ENCODE measurements around the gene OTOR.

OTOR gene

GRCh38 chr20:16708602-16709001 is 39.6 kb upstream of the OTOR start:
- TF ChIP-seq, protein P1, sequence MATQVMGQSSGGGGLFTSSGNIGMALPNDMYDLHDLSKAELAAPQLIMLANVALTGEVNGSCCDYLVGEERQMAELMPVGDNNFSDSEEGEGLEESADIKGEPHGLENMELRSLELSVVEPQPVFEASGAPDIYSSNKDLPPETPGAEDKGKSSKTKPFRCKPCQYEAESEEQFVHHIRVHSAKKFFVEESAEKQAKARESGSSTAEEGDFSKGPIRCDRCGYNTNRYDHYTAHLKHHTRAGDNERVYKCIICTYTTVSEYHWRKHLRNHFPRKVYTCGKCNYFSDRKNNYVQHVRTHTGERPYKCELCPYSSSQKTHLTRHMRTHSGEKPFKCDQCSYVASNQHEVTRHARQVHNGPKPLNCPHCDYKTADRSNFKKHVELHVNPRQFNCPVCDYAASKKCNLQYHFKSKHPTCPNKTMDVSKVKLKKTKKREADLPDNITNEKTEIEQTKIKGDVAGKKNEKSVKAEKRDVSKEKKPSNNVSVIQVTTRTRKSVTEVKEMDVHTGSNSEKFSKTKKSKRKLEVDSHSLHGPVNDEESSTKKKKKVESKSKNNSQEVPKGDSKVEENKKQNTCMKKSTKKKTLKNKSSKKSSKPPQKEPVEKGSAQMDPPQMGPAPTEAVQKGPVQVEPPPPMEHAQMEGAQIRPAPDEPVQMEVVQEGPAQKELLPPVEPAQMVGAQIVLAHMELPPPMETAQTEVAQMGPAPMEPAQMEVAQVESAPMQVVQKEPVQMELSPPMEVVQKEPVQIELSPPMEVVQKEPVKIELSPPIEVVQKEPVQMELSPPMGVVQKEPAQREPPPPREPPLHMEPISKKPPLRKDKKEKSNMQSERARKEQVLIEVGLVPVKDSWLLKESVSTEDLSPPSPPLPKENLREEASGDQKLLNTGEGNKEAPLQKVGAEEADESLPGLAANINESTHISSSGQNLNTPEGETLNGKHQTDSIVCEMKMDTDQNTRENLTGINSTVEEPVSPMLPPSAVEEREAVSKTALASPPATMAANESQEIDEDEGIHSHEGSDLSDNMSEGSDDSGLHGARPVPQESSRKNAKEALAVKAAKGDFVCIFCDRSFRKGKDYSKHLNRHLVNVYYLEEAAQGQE (IDR thresholded peaks at IDR 0.05; ENCODE audit: insufficient read depth in 1 of 2, low read depth in 2 of 2, low read length in 2 of 2), result no peak
- no peak for TF ChIP-seq FOXP2 (optimal IDR thresholded peaks at IDR 0.05; ENCODE audit: borderline replicate concordance, extremely low read depth, extremely low read length, insufficient read depth)
- no peak for TF ChIP-seq TAF1 (IDR thresholded peaks at IDR 0.05; ENCODE audit: borderline replicate concordance, insufficient read depth, low read length)
- TF ChIP-seq POLR2AphosphoS5 (IDR thresholded peaks at IDR 0.05; ENCODE audit: low read depth, low read length), result no peak
- TF ChIP-seq SIN3A (IDR thresholded peaks at IDR 0.05; ENCODE audit: borderline replicate concordance, insufficient read depth, low read length), result no peak

- no peak for TF ChIP-seq POLR2AphosphoS5 (IDR thresholded peaks at IDR 0.05; ENCODE audit: low read depth, low read length)
- TF ChIP-seq SIN3A (IDR thresholded peaks at IDR 0.05; ENCODE audit: borderline replicate concordance, insufficient read depth, low read length), result no peak
- TF ChIP-seq FOXP2 (optimal IDR thresholded peaks at IDR 0.05; ENCODE audit: borderline replicate concordance, extremely low read depth, extremely low read length, insufficient read depth), result no peak
- TF ChIP-seq, protein P1 (IDR thresholded peaks at IDR 0.05; ENCODE audit: insufficient read depth in 1 of 2, low read depth in 2 of 2, low read length in 2 of 2), result no peak
- no peak for TF ChIP-seq TAF1 (IDR thresholded peaks at IDR 0.05; ENCODE audit: borderline replicate concordance, insufficient read depth, low read length)
These were observed 39.1 kb upstream of the OTOR start for GRCh38 chr20:16709017-16709416.

DNA sequence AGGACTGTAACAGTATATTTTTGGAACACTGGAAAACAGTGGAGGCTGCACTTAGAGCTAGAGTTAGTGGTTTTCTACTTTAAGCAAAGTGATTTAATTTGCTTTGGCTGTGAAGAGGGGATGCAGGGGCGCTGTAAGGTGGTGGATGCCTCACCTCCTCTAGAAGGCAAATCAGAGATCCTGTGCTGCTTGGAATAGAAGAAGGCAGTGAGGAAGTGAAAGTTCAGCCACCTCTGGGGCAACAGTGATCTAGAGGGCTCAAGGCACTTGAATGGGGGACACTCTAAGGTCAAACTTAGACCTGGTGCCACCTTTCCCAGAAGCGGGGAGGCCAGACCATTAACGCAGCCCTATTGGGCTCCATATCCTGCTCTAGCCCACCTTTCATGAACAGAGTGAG is 37.4 kb upstream of the OTOR start:
- TF ChIP-seq SIN3A (IDR thresholded peaks at IDR 0.05; ENCODE audit: borderline replicate concordance, insufficient read depth, low read length), result no peak
- TF ChIP-seq, protein P1 (IDR thresholded peaks at IDR 0.05; ENCODE audit: insufficient read depth in 1 of 2, low read depth in 2 of 2, low read length in 2 of 2), result no peak
- TF ChIP-seq POLR2AphosphoS5 (IDR thresholded peaks at IDR 0.05; ENCODE audit: low read depth, low read length), result no peak
- TF ChIP-seq FOXP2 (optimal IDR thresholded peaks at IDR 0.05; ENCODE audit: borderline replicate concordance, extremely low read depth, extremely low read length, insufficient read depth), result no peak
- TF ChIP-seq TAF1 (IDR thresholded peaks at IDR 0.05; ENCODE audit: borderline replicate concordance, insufficient read depth, low read length), result no peak

- TF ChIP-seq FOXP2 (optimal IDR thresholded peaks at IDR 0.05; ENCODE audit: borderline replicate concordance, extremely low read depth, extremely low read length, insufficient read depth), result no peak
- no peak for TF ChIP-seq TAF1 (IDR thresholded peaks at IDR 0.05; ENCODE audit: borderline replicate concordance, insufficient read depth, low read length)
- no peak for TF ChIP-seq POLR2AphosphoS5 (IDR thresholded peaks at IDR 0.05; ENCODE audit: low read depth, low read length)
- TF ChIP-seq SIN3A (IDR thresholded peaks at IDR 0.05; ENCODE audit: borderline replicate concordance, insufficient read depth, low read length), result no peak
- TF ChIP-seq, protein P1 (IDR thresholded peaks at IDR 0.05; ENCODE audit: insufficient read depth in 1 of 2, low read depth in 2 of 2, low read length in 2 of 2), result no peak
These were observed 36.4 kb upstream of the OTOR start for GRCh38 chr20:16711661-16712258.
